ENCODE results near the gene BBX.

BBX gene

DNA sequence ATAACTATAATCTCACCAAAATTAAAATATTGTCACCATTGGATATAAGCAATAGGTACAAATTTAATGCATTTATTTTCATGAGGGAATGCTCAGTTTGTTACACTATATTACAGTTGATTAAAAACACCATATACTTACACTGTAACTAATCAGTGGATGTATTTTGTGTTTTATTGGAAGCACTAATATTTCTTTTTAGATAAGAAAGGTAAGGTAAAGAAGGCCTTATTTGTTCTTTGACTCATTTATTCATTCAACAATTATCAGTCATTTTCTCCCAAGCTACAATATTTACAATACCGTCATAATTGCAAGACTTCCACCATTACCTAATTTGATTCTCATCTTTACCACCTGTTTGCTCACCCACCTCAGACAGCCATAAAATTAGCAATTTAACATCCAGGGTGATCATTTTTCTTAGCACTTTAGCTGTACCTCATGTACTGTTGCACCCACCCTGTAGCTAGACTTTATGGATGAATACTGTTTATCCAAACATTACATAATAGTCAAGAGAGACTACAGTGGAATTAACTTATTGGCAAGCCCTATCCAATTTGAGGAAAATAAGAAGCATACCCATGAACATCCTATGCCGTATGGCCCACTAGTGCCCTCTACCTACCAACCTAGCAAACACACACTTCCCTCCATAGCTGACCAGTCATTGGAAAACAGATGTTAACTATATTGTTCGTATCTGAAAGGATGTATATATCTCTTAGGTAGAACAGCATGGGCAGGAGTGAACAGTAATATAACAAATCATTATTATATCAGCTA lies 229.6 kb downstream of the BBX start:
- DNase-seq, result no peak

- no peak for DNase-seq
These were observed 230.7 kb downstream of the BBX start for GRCh38 chr3:107753494-107753893.

- DNase-seq, result no peak
These were observed 231.2 kb downstream of the BBX start for GRCh38 chr3:107753976-107754375.

- no peak for DNase-seq
These were observed 233.9 kb downstream of the BBX start for GRCh38 chr3:107756649-107757048.

DNA sequence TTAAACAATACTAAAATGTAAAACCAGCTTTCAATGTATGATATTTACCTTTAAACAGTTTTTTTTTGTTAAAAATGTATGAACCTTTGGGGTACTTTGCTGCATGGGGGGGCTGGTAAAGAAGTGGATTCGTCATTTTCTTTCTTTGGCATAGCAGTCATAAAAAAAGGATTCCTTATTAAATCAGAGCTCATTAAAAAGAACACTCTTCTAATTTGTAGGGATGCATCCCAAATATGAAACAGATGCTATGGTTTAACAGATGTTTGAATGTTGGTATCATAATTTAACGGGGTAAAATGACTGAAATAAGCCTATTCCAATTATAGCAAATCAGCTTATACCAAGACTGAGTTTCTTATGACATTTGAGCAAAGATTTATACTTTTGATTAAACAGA lies 234.4 kb downstream of the BBX start:
- DNase-seq, result no peak

DNA sequence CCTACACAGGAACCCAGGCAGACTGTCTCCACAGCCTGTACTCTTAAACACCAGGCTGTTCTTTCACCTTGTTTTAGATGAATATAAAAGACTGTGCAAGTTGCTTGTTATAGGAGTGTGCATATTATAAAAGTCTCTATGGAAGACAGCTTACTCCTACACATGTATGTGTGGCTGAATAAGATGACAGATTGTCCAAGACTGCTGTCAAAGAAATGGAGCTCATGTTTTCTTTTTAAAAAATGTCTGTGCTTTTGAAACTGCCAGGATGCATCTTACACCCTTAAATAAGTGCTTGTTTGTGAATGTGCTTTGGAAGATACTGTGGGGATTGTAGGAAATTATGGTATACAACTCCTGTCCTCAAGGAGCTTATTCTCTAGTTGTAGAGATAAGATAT lies 237.4 kb downstream of the BBX start:
- DNase-seq, result no peak

GRCh38 chr3:107761391-107761790 lies 238.6 kb downstream of the BBX start:
- no peak for DNase-seq

DNA sequence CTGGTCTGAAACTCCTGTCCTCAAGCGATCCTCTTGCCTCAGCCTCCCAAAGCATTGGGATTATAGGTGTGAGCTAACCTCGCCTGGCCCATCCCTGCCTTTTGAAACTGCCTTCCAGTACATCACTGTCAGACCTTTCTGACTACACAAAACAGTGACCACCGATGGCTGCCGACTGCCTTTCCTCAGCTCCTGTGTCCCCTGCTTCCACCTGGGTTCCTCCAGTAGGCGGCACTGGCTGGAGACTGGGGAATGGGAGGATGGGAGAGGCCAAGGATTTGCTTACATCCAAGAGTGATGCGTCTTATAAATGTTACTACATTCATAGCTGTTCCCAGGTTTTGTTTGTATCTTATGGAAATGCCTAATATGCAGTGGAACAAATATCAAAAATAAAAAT lies 242.8 kb downstream of the BBX start:
- DNase-seq, result no peak

GRCh38 chr3:107767897-107768605 lies 245.3 kb downstream of the BBX start:
- no peak for DNase-seq

GRCh38 chr3:107769882-107770281 lies 247.1 kb downstream of the BBX start:
- no peak for DNase-seq

GRCh38 chr3:107772016-107772415 lies 249.3 kb downstream of the BBX start:
- DNase-seq, result no peak

GRCh38 chr3:107775974-107776373 lies 253.2 kb downstream of the BBX start:
- DNase-seq, result no peak

DNA sequence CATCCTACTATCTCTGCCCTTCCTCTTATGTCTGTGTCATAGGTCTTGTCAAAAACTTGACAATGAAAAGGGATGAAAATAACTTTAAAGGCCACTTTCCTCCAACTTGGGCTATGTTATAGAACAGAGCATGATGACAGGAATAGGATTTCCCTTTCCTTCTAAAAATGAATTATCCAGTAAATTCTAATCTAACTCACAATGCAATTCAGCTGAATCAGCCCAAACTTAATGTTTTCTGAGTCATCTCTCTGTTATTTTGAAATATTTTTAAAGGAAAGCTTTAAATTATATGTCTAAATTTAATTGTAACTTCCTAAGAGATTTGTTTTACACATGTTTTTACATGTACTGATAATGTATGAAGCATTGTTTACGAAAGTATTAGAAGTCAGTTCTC lies 258.5 kb downstream of the BBX start:
- DNase-seq, result no peak

DNA sequence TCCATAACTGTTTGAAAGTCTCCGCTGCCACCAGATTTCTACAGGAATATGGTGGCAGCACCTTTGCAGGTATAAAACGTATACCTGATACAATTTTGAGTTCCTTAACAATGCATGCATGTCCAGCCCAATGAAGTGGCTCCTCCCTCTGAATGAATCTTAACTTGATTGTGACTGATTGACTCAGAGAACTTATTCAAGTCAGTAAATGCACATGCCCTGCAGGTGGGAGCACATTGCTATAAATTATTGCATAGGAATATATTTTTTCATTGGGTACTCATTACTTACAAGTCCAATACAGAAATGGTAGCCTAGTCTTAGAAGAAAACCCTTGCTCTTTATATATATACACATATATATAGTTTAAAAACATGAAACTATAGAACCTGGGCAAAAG lies 259.3 kb downstream of the BBX start:
- no peak for DNase-seq

DNA sequence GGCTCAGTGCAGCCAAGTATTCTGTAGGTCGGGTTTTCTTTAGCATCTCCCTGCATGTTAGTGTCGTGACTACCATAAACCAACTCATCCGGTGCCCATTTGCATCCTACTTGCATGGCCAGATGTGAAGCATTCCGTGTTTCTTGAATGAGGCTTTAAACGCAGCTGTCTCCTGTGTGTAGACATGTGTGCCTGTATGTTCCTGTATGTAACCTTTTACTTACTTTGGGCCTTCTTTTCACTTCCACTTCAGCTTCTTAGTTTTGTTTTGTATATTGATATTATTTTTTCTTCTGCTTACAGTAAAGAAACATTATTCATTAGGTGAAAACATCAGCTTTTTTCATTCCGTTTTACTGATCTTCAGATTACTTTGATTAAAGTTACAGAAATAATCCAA lies 267.9 kb downstream of the BBX start:
- no peak for DNase-seq

DNA sequence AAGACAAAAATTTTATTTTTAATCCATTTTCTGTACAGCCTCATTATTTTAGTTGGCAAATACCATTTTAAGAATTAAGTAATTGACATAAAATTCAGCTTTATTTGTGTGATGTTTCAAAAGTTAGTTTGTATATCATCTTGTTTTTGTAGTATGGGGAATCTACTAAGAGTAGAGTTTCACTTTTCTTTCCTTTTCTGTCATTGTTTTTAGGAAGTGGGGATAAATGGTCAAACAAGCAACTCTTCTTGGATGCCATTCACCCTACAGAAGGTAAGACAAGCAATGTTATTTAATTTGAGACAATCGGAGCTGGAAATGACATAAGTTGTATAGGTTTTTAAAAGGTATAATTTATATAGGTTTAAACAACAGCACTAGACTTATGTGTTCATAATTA lies 268.3 kb downstream of the BBX start:
- DNase-seq, result no peak

GRCh38 chr3:107791450-107791849 lies 268.7 kb downstream of the BBX start:
- DNase-seq, result no peak

DNA sequence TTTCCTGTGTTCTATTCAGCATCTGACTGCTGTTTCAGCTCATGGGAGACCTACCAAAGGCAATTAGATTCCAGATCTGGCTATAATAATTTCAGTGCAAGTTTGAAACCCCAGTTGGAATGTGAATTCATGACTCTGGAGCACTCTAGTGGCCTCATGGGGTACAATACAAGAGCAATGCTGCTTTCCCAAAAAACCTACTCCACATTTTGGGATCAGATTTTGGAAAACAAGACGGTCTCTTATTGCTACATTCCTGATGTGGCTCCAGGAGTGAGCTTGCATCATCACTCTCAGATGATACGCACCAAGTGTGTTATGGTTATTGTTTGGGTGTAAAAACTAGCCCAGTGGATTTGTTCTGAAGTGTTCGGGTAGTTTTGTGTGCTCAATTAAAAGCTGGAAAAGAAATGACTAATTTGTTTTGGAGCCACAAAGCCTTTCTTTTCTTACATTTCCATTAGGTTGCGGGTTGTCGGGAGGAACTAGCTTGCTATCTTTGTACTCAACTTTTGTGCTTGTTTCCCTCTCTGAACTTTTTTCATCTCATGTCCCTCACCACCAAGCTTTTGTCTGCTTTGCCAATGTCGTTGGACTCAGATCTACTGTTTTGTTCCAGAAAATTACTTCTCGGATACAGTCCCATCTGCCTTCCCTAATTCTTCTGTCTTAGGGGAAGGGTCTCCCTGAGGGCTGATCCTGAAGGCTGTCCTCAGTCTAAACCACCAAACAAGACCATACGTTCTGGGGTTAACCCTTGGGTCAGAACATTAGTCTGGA lies 272.1 kb downstream of the BBX start:
- DNase-seq, result no peak

- no peak for DNase-seq
These were observed 272.8 kb downstream of the BBX start for GRCh38 chr3:107795514-107796094.

DNA sequence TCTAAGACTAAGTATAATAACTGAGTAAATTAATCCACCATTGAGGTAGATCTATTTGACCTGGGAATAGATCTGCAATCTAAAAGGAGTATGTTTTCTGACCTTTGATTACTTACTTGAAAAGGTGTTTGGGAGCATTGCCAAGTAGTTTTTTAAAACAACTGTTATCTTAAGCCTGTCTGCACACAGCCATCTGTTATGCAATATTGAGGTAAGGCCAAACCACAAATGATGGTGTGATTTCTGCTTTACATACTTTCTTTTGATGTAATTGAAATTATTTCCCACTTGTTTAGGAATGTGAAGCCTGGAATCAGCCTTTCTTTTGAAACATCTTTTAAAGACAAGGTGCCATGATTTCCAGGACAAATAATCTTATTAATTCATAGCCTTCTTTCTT lies 274.0 kb downstream of the BBX start:
- no peak for DNase-seq

DNA sequence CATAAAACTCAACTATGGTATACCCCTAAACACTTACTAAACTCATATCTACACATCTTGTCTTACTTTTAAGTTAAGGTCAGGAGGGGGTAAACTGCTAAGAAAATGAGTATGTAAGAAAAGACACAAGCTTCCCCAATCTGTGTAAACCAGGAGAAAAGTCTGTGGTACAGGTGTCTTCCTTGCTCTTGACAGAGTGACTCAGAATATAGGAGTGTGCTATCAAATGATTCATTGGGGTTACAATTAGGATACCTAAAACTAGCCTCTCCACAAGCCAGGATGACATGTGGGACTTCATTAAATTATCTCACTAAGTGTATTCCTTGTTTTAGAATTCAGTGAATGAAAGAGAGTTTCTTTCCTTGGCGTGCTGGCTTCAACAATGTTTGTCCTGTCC lies 274.8 kb downstream of the BBX start:
- DNase-seq, result no peak

- DNase-seq, result no peak
These were observed 275.6 kb downstream of the BBX start for GRCh38 chr3:107798381-107798780.

DNA sequence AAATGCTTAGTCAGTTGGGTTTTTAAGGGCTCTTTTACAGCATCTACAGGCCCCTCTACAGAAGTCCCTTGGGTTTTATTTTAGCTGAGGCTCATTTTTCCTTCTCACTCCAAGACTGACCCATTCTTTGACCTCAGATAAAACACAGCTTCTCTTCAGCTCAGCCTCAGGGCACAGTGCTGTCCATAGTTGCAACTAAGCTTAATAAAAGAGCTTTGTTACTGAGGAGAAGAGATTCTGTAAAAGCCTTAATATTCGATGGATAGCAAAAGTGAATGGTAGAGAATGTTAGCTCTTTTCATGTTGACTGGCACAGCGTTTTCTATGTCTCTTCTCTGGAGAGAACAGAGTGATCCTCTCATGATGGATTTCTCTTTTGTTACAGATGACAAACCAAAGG lies 277.9 kb downstream of the BBX start:
- no peak for DNase-seq
